Subcutaneous abdominal adipose tissue (tissue), 5 donors: ENCODE measurements around the gene CCNT2.

Experiments used
- H3K27ac ChIP-seq: one replicate; pipeline ENCODE4 v1.7.0; 2013; ENCODE audit warnings: low read depth, mild to moderate bottlenecking, inconsistent platforms, low read length, moderate library complexity
- H3K27me3 ChIP-seq, 5 donors: one replicate each; pipeline ENCODE4 v1.7.0; 2013; ENCODE audit warnings: low read length in 5 of 5, inconsistent platforms in 1 of 5; ENCODE audit not compliant: control insufficient read depth in 5 of 5, insufficient read depth in 4 of 5
- H3K36me3 ChIP-seq, 5 donors: one replicate each; pipeline ENCODE4 v1.7.0; 2013; ENCODE audit warnings: low read length in 5 of 5; ENCODE audit not compliant: control insufficient read depth in 5 of 5, insufficient read depth in 5 of 5
- H3K4me1 ChIP-seq, 5 donors: one replicate each; pipeline ENCODE4 v1.7.0; 2013; ENCODE audit warnings: low read length in 5 of 5, mild to moderate bottlenecking in 3 of 5, moderate library complexity in 1 of 5; ENCODE audit not compliant: control insufficient read depth in 5 of 5, insufficient read depth in 5 of 5
- H3K4me3 ChIP-seq, 5 donors: one replicate each; pipeline ENCODE4 v1.7.0; 2013; ENCODE audit warnings: low read length in 5 of 5, low read depth in 1 of 5
- H3K9ac ChIP-seq, 5 donors: one replicate each; pipeline ENCODE4 v1.7.0; 2013; ENCODE audit warnings: low read length in 5 of 5, mild to moderate bottlenecking in 4 of 5, moderate library complexity in 3 of 5
- H3K9me3 ChIP-seq, 5 donors: one replicate each; pipeline ENCODE4 v1.7.0; 2013; ENCODE audit warnings: low read length in 5 of 5; ENCODE audit not compliant: control insufficient read depth in 5 of 5
- donor health status: healthy.
- donor health status: healthy.
- donor health status: healthy.
- donor health status: healthy.
- donor health status: healthy.

CCNT2 gene

DNA sequence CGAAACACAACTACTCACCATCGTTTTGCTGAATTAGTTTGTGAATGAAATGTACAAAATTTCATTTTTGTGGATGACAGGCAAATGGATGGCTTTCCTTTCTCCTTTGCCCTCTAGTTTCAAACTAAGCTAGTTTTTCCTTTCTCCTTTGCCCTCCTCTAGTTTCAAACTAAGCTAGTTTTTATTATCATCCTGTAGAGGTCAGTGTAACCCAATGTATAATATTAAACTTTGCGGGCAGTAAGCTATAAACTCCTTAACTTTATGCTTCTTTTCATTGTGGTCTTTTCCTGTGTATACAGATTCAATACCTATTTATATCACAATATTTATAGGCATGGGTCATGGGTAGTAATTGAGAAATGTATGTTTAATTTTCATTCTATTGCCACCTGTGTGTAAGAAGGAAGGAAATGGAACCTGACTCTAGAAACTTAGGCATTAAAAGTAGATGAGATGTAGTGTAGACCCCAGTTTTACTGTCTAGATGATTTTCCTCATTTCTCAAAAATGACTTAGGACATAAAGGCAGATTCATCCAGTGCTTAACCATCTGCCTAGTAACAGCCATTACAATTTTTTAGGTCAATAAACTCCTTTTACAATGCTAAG, 70.5 kb downstream of the CCNT2 start:
- H3K4me1 ChIP-seq, result no peaks in the 10 kb centered on the region
- H3K27ac ChIP-seq, result no peak overlapping the region
- no peaks in the 10 kb centered on the region for H3K27me3 ChIP-seq
- H3K9ac ChIP-seq, result no peak overlapping the region
- no peak overlapping the region for H3K4me3 ChIP-seq
- H3K36me3 ChIP-seq, result no peaks in the 10 kb centered on the region
- H3K9me3 ChIP-seq, result no peaks in the 10 kb centered on the region

- Histone ChIP-seq H3K9me3 (no peaks in the 10 kb centered on the region), H3K36me3 (no peaks in the 10 kb centered on the region), H3K4me3 (no peak overlapping the region), H3K9ac (no peak overlapping the region), H3K4me1 (peaks cover 0 to 4% (median 2%) of the 10 kb centered on the region in 5 donors), H3K27me3 (peaks cover 0 to 3% (median 2%) of the 10 kb centered on the region in 5 donors), H3K27ac (no peak overlapping the region)
Observed at GRCh38 chr2:134999521-134999920, 80.9 kb downstream of the CCNT2 start.

GRCh38 chr2:135002836-135003235, 84.2 kb downstream of the CCNT2 start:
- Histone ChIP-seq H3K27me3 (peaks cover 4 to 12% (median 6%) of the 10 kb centered on the region in 5 donors), H3K4me3 (no peak overlapping the region)

DNA sequence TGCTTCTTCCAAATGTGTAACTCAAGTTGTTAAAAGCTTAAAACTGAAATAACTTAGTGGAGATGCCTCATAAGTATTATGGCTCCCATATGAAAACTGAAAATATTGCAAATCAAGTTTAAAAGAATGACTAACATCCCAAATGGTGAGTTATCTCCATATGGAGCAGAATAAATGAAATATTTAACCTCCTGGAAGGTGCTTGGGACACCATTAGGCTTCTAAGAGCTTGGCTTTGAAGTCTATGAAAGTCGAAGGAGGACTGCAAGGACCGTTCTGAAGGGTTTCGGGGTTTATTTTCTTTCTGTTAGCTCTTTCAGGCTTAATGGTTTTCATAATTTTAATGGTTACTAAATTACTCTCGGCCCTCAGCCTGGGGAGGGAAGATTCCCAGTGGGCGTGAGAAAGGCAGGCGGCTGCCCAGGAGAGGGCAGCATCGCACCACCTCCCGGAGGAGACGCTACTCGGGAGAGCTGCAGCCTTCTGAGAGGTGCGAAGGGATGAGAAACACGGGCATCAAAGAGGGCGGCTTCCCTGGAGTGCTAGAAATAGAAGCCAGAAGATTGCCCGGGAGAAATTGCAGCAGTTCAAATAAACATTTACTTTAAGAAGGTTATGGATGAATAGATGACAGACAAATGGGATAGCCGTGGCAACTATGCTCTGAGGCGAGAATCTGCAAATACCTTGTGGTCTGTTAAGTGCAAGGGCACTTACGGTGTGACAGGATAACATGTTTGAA, 85.6 kb downstream of the CCNT2 start:
- Histone ChIP-seq H3K4me1 (peaks cover 0 to 4% (median 2%) of the 10 kb centered on the region in 5 donors), H3K36me3 (no peaks in the 10 kb centered on the region), H3K9me3 (no peaks in the 10 kb centered on the region), H3K27me3 (peaks cover 4 to 12% (median 6%) of the 10 kb centered on the region in 5 donors), H3K27ac (no peak overlapping the region), H3K9ac (no peak overlapping the region), H3K4me3 (no peak overlapping the region)

More at GRCh38 chr2:135002836-135003235, 84.2 kb downstream of the CCNT2 start:
- no peak overlapping the region for H3K27ac ChIP-seq
- H3K9me3 ChIP-seq, result no peaks in the 10 kb centered on the region
- H3K9ac ChIP-seq, result no peak overlapping the region
- H3K36me3 ChIP-seq, result no peaks in the 10 kb centered on the region
- peaks cover 0 to 4% (median 2%) of the 10 kb centered on the region in 5 donors for H3K4me1 ChIP-seq

- Histone ChIP-seq H3K27me3 (peaks cover 4 to 12% (median 6%) of the 10 kb centered on the region in 5 donors), H3K36me3 (no peaks in the 10 kb centered on the region), H3K4me3 (no peak overlapping the region), H3K9ac (no peak overlapping the region), H3K4me1 (peaks cover 0 to 4% (median 2%) of the 10 kb centered on the region in 5 donors), H3K9me3 (no peaks in the 10 kb centered on the region), H3K27ac (no peak overlapping the region)
Observed at GRCh38 chr2:135005753-135006152, 87.1 kb downstream of the CCNT2 start.
